HFFc6 (cell line): Measurements from ENCODE around the gene CASP9. TPM values are rescaled to one million over a fixed set of nuclear protein-coding genes. Genes with fewer than 3 reads are reported as not detected.
"Not testable (repeated sequence)": the region's sequence is repeated elsewhere in the genome, so short reads cannot be mapped to it uniquely, and the experiment has no call there.

Experiments used
- DNase-seq: peaks from one replicate; pipeline ENCODE4 v3.0.0-alpha.2; 2018
- H3K27ac Mint-ChIP-seq: 2 replicates; pipeline ENCODE4 v1.8.0; 2020; ENCODE audit warnings: mild to moderate bottlenecking, mixed read lengths
- H3K27me3 Mint-ChIP-seq: 2 replicates; pipeline ENCODE4 v1.8.0; 2021; ENCODE audit warnings: mild to moderate bottlenecking, moderate library complexity, mixed read lengths; ENCODE audit not compliant: insufficient read depth
- H3K36me3 Mint-ChIP-seq: 2 replicates; pipeline ENCODE4 v1.8.0; 2021; ENCODE audit warnings: low read depth, mixed read lengths
- H3K4me1 Mint-ChIP-seq: 2 replicates; pipeline ENCODE4 v1.8.0; 2020; ENCODE audit warnings: low read depth, mixed read lengths
- H3K4me3 Mint-ChIP-seq: 2 replicates; pipeline ENCODE4 v1.8.0; 2020; ENCODE audit warnings: mild to moderate bottlenecking, moderate library complexity, mixed read lengths
- H3K9me3 Mint-ChIP-seq: 2 replicates; pipeline ENCODE4 v1.8.0; 2020; ENCODE audit warnings: mild to moderate bottlenecking, mixed read lengths
- CTCF ChIP-seq: fragments of 200-600 bp; sonication (generic); IDR thresholded peaks from 2 replicates; pipeline ENCODE4 v1.5.0; 2021; ENCODE audit warnings: antibody characterized with exemption, mild to moderate bottlenecking
- total RNA-seq, 6 experiments: library from RNA; stranded (reverse); fragmentation: NEBNext Ultra II Directional; extraction: Animal tissue kit (Norgen Biotek cat#: 25700); gene quantifications; 2 replicates in 1 of 6; 3 replicates in 5 of 6; pipeline ENCODE4 v1.2.3, GENCODE V29; 2021

Gene CASP9
- total RNA-seq, 6 experiments from 2014 or later = 7.2 to 8.9 (median 7.8) TPM

- Mint-ChIP-seq H3K27ac (no peak overlapping the region), H3K9me3 (no peaks in the 10 kb centered on the region), H3K4me3 (no peak overlapping the region), H3K4me1 (peaks cover 19% of the 10 kb centered on the region), H3K36me3 (no peaks in the 10 kb centered on the region), H3K27me3 (peaks cover 17% of the 10 kb centered on the region)
- DNase-seq = peak; percentile 13
- no peak for TF ChIP-seq CTCF
Observed at GRCh38 chr1:15459771-15460707, 64.0 kb downstream of the CASP9 start.

GRCh38 chr1:15458388-15458787 lies 65.6 kb downstream of the CASP9 start:
- peaks cover 28% of the 10 kb centered on the region for H3K4me1 Mint-ChIP-seq
- not testable (repeated sequence) for DNase-seq, H3K9me3 Mint-ChIP-seq, H3K27ac Mint-ChIP-seq, H3K4me3 Mint-ChIP-seq, H3K36me3 Mint-ChIP-seq
- H3K27me3 Mint-ChIP-seq = peaks cover 17% of the 10 kb centered on the region

GRCh38 chr1:15457585-15457984 lies 66.4 kb downstream of the CASP9 start:
- Mint-ChIP-seq H3K27ac (no peak overlapping the region), H3K9me3 (no peaks in the 10 kb centered on the region), H3K36me3 (no peaks in the 10 kb centered on the region), H3K27me3 (peaks cover 15% of the 10 kb centered on the region), H3K4me3 (no peak overlapping the region), H3K4me1 (peaks cover 28% of the 10 kb centered on the region)
- DNase-seq = no peak
- TF ChIP-seq CTCF = no peak

- H3K4me3 Mint-ChIP-seq = no peak within 1 kb of the TSS
- peaks cover 16% of the 10 kb centered on the region for H3K27me3 Mint-ChIP-seq
- H3K4me1 Mint-ChIP-seq = peaks cover 28% of the 10 kb centered on the region
- DNase-seq = no peak
- no peak within 1 kb of the TSS for H3K27ac Mint-ChIP-seq
- no peaks in the 10 kb centered on the region for H3K9me3 Mint-ChIP-seq
- no peaks in the 10 kb centered on the region for H3K36me3 Mint-ChIP-seq
- no peak for TF ChIP-seq CTCF
Observed at GRCh38 chr1:15456313-15456954, 67.6 kb downstream of the CASP9 start, which contains the start of gene CELA2A. Gene CELA2A (plus strand): TSS chr1:15456732. CDS start chr1:15456754, 22 bp downstream.

GRCh38 chr1:15455522-15455921 lies 68.5 kb downstream of the CASP9 start:
- no peaks in the 10 kb centered on the region for H3K9me3 Mint-ChIP-seq
- no peak for DNase-seq
- H3K27me3 Mint-ChIP-seq = peaks cover 16% of the 10 kb centered on the region
- H3K36me3 Mint-ChIP-seq = peaks cover 5% of the 10 kb centered on the region; the same call in 1 of the 2 replicates
- peaks cover 27% of the 10 kb centered on the region for H3K4me1 Mint-ChIP-seq
- no peak overlapping the region for H3K27ac Mint-ChIP-seq
- H3K4me3 Mint-ChIP-seq = no peak overlapping the region
- TF ChIP-seq CTCF = no peak

- no peak for TF ChIP-seq CTCF
- H3K9me3 Mint-ChIP-seq = no peaks in the 10 kb centered on the region
- peaks cover 5% of the 10 kb centered on the region; the same call in 1 of the 2 replicates for H3K36me3 Mint-ChIP-seq
- H3K4me3 Mint-ChIP-seq = no peak overlapping the region
- peaks cover 18% of the 10 kb centered on the region for H3K27me3 Mint-ChIP-seq
- no peak overlapping the region for H3K27ac Mint-ChIP-seq
- peak; percentile 37 for DNase-seq
- peaks cover 14% of the 10 kb centered on the region for H3K4me1 Mint-ChIP-seq
Observed at GRCh38 chr1:15454256-15454655, 69.8 kb downstream of the CASP9 start.
